A549 treated with GW870086 at 1 μM for 4 hours (cell line): Measurements from ENCODE around the gene SUPT4H1. TPM values are rescaled to one million over a fixed set of nuclear protein-coding genes. Genes with fewer than 3 reads are reported as not detected.

Experiments
- total RNA-seq: library from RNA; stranded (reverse); fragments of 200-300 nt; extraction: Qiagen RNA extraction; gene quantifications from 5 replicates; pipeline ENCODE4 v1.2.3, GENCODE V29; 2022; ENCODE audit warnings: low read depth

SUPT4H1 gene
- 99.0 to 169 TPM (median 146 TPM) in 5 replicates for total RNA-seq

GRCh38 chr17:58351831-58352595 is at the start of gene SUPT4H1:
SUPT4H1 (minus strand) TSS chr17:58352201; CDS start chr17:58352135, 66 bp downstream.

GRCh38 chr17:58328195-58329034 is 23.6 kb downstream of the SUPT4H1 start, which contains the start of gene TSPOAP1:
TSPOAP1 (minus strand) TSS chr17:58328795; CDS start chr17:58327920, 875 bp downstream.

Other genes with a start within 250 kb of the SUPT4H1 start
- gene OR4D1, start 203.8 kb downstream of the SUPT4H1 start, total RNA-seq: 0.02 TPM in 1 of 5 replicates, not detected in the others
- not detected in 5 replicates for gene OR4D2, start 185.2 kb downstream of the SUPT4H1 start, total RNA-seq
- gene EPX, start 159.5 kb downstream of the SUPT4H1 start, total RNA-seq: not detected in 5 replicates
- gene MKS1, start 132.9 kb downstream of the SUPT4H1 start, total RNA-seq: 8.7 to 11.4 TPM (median 10.3 TPM) in 5 replicates
- not detected in 5 replicates for gene LPO, start 113.6 kb downstream of the SUPT4H1 start, total RNA-seq
- not detected in 5 replicates for gene MPO, start 71.3 kb downstream of the SUPT4H1 start, total RNA-seq
- not detected in 5 replicates for gene TSPOAP1, start 23.4 kb downstream of the SUPT4H1 start, total RNA-seq
- gene RNF43, start 65.3 kb upstream of the SUPT4H1 start, total RNA-seq: 0.15 to 0.83 TPM (median 0.38 TPM) in 5 replicates
- not detected in 5 replicates for gene HSF5, start 136.2 kb upstream of the SUPT4H1 start, total RNA-seq
- gene MTMR4, start 162.4 kb upstream of the SUPT4H1 start, total RNA-seq: 6.2 to 10.1 TPM (median 8.3 TPM) in 5 replicates